Measurements from ENCODE around the gene MBTD1. TPM values are rescaled to one million over a fixed set of nuclear protein-coding genes. Genes with fewer than 3 reads are reported as not detected.

Gene MBTD1
- total RNA-seq, 4 donors from 2014 or later, result 19.2 to 26.5 (median 25.6) TPM

- TF ChIP-seq CTCF (IDR thresholded peaks at IDR 0.05; ENCODE audit: low read depth), result no peak
Observed at GRCh38 chr17:51244041-51244440, 15.8 kb downstream of the MBTD1 start.

- TF ChIP-seq CTCF (IDR thresholded peaks at IDR 0.05; ENCODE audit: low read depth), result no peak
Observed at GRCh38 chr17:51240275-51240674, 19.6 kb downstream of the MBTD1 start.

GRCh38 chr17:51238255-51238887 is 21.5 kb downstream of the MBTD1 start:
- TF ChIP-seq CTCF (IDR thresholded peaks at IDR 0.05; ENCODE audit: low read depth), result no peak

GRCh38 chr17:51234162-51234561 is 25.7 kb downstream of the MBTD1 start:
- TF ChIP-seq CTCF (IDR thresholded peaks at IDR 0.05; ENCODE audit: low read depth), result no peak

- no peak for TF ChIP-seq CTCF (IDR thresholded peaks at IDR 0.05; ENCODE audit: low read depth)
Observed at GRCh38 chr17:51231999-51232398, 27.9 kb downstream of the MBTD1 start.

- no peak for TF ChIP-seq CTCF (IDR thresholded peaks at IDR 0.05; ENCODE audit: low read depth)
Observed at GRCh38 chr17:51230306-51230705, 29.5 kb downstream of the MBTD1 start.

- TF ChIP-seq CTCF (IDR thresholded peaks at IDR 0.05; ENCODE audit: low read depth), result no peak
Observed at GRCh38 chr17:51229889-51230288, 30.0 kb downstream of the MBTD1 start.

All from subcutaneous adipose tissue (tissue), 4 donors.